Stomach (tissue), 9 donors: ENCODE results near the gene NTRK3. TPM values are rescaled to one million over a fixed set of nuclear protein-coding genes. Genes with fewer than 3 reads are reported as not detected.

Source experiments
- DNase-seq, 2 donors: peaks; one replicate each; pipeline versions ENCODE4 v3.0.0 to v3.0.0-alpha.2; 2013 to 2019
- H3K27ac ChIP-seq, 5 donors: fragments of 200-600 bp in 4 of 5; sonication (generic) in 4 of 5; one replicate each; pipeline ENCODE4 v1.5.1; 2013 to 2019; ENCODE audit warnings: mild to moderate bottlenecking in 1 of 5, moderate library complexity in 1 of 5
- H3K27me3 ChIP-seq, 3 donors: fragments of 200-600 bp; sonication (generic); one replicate each; pipeline ENCODE4 v1.5.1; 2017 to 2019; ENCODE audit warnings: mixed run types in 1 of 3
- H3K36me3 ChIP-seq, 4 donors: fragments of 200-600 bp; sonication (generic); 1 replicate in 3 of 4; 2 replicates in 1 of 4; pipeline ENCODE4 v1.5.1; 2016 to 2019
- H3K4me1 ChIP-seq, 4 donors: fragments of 200-600 bp; sonication (generic); one replicate each; pipeline ENCODE4 v1.5.1; 2016 to 2019
- H3K4me3 ChIP-seq, 4 donors: fragments of 200-600 bp; sonication (generic) in 3 of 4; one replicate each; pipeline ENCODE4 v1.5.1; 2016 to 2019; ENCODE audit warnings: mild to moderate bottlenecking in 1 of 4
- H3K9me3 ChIP-seq, 4 donors: fragments of 200-600 bp; sonication (generic); one replicate each; pipeline ENCODE4 v1.5.1; 2016 to 2019
- CTCF ChIP-seq, 7 experiments: fragments of 450-650 bp in 4 of 7; fragments of 200-600 bp in 3 of 7; sonication (generic) in 3 of 7; IDR thresholded peaks; one replicate each; pipeline ENCODE4 v1.5.1; 2016 to 2019; ENCODE audit warnings: antibody characterized with exemption in 7 of 7, control low read depth in 2 of 7, mild to moderate bottlenecking in 1 of 7
- EP300 ChIP-seq: sonication (generic); formaldehyde crosslinking; IDR thresholded peaks from one replicate; pipeline ENCODE4 v1.6.1; 2017; ENCODE audit warnings: antibody characterized with exemption
- POLR2A ChIP-seq, 4 donors: fragments of 450-650 bp; IDR thresholded peaks; one replicate each; pipeline ENCODE4 v1.6.1; 2016; ENCODE audit warnings: antibody characterized with exemption in 4 of 4, control low read depth in 2 of 4, mild to moderate bottlenecking in 1 of 4, moderate library complexity in 1 of 4
- POLR2AphosphoS5 ChIP-seq, 3 donors: sonication (generic); formaldehyde crosslinking; IDR thresholded peaks; one replicate each; pipeline ENCODE4 v1.6.1; 2016; ENCODE audit warnings: antibody characterized with exemption in 3 of 3
- WGBS, 5 donors: extraction: QIAGEN DNeasy Blood & Tissue Kit in 3 of 5; methylation state at CpG; one replicate each; pipeline versions ENCODE4 v1.1.5 to v1.1.7; 2013 to 2018; 5-methylcytosine and 5-hydroxymethylcytosine counted together
- intact Hi-C: fragments of 100-400 bp; cut with DNase I; formaldehyde crosslinking; loops from one replicate; pipeline ENCODE4 v1.15.1; 2023; ENCODE audit warnings: low total_unique reads
- polyA plus RNA-seq, 3 donors: library from polyadenylated mRNA; stranded (reverse); fragments of 200-250 nt; gene quantifications; one replicate each; pipeline ENCODE4 v1.2.3, GENCODE V29; 2013
- total RNA-seq, 5 donors: library from RNA; depleted of rRNA; stranded (reverse); fragments of >200 nt; gene quantifications; one replicate each; pipeline versions ENCODE4 v1.1.0 to v1.2.3, GENCODE V29; 2014 to 2016
- donor health status: healthy with polysubstance abuse.
- donor health status: Bipolar disorder and iron deficiency.
- donor health status: healthy.

The NTRK3 gene
- total and polyA plus RNA-seq, 8 donors: under 0.01 to 18.2 (median 1.0) TPM; not detected in 1

GRCh38 chr15:88152672-88153071 lies 103.9 kb downstream of the NTRK3 start:
- Histone ChIP-seq H3K36me3 (no peaks in the 10 kb centered on the region), H3K4me3 (no peak overlapping the region), H3K9me3 (no peaks in the 10 kb centered on the region), H3K27ac (no peak overlapping the region), H3K27me3 (peaks cover 0 to 4% (median 0%) of the 10 kb centered on the region in 3 donors), H3K4me1 (no peaks in the 10 kb centered on the region)
- no peak for TF ChIP-seq POLR2AphosphoS5 (IDR thresholded peaks at IDR 0.05)
- TF ChIP-seq CTCF (IDR thresholded peaks at IDR 0.05): no peak
- TF ChIP-seq EP300: no peak
- no peak for TF ChIP-seq POLR2A (IDR thresholded peaks at IDR 0.05)
- WGBS, 5 donors: 46 to 56% (median 53%) methylated on average over 3 of the region's 3 CpGs
- intact Hi-C loops: no loop called here
- no peak for DNase-seq

- DNase-seq: no peak
- Histone ChIP-seq H3K4me1 (no peaks in the 10 kb centered on the region), H3K27ac (no peak overlapping the region), H3K36me3 (no peaks in the 10 kb centered on the region), H3K9me3 (peaks cover 0 to 6% (median 5%) of the 10 kb centered on the region in 4 donors), H3K4me3 (no peak overlapping the region), H3K27me3 (peaks cover 0 to 4% (median 0%) of the 10 kb centered on the region in 3 donors)
- TF ChIP-seq EP300: no peak
- TF ChIP-seq POLR2A (IDR thresholded peaks at IDR 0.05): no peak
- TF ChIP-seq CTCF (IDR thresholded peaks at IDR 0.05): no peak
- no peak for TF ChIP-seq POLR2AphosphoS5 (IDR thresholded peaks at IDR 0.05)
- intact Hi-C loops: no loop called here
- whole genome bisulfite sequencing, 5 donors: 31 to 48% (median 34%) methylated on average over 4 of the region's 4 CpGs
These were observed 108.8 kb downstream of the NTRK3 start for GRCh38 chr15:88147760-88148159.

- Histone ChIP-seq H3K27me3 (no peaks in the 10 kb centered on the region), H3K36me3 (no peaks in the 10 kb centered on the region), H3K4me3 (no peak overlapping the region), H3K4me1 (no peaks in the 10 kb centered on the region), H3K9me3 (peaks cover 0 to 6% (median 5%) of the 10 kb centered on the region in 4 donors), H3K27ac (no peak overlapping the region)
- WGBS, 5 donors: 71 to 85% (median 82%) methylated on average over 7 of the region's 7 CpGs
- TF ChIP-seq POLR2A (IDR thresholded peaks at IDR 0.05): no peak
- no peak for TF ChIP-seq EP300
- no peak for TF ChIP-seq CTCF (IDR thresholded peaks at IDR 0.05)
- TF ChIP-seq POLR2AphosphoS5 (IDR thresholded peaks at IDR 0.05): no peak
- no peak for DNase-seq
- intact Hi-C loops: no loop called here
These were observed 111.5 kb downstream of the NTRK3 start for GRCh38 chr15:88144921-88145653.

GRCh38 chr15:88142121-88142520 lies 114.4 kb downstream of the NTRK3 start:
- no peaks in the 10 kb centered on the region for H3K36me3 ChIP-seq
- no peak overlapping the region for H3K4me3 ChIP-seq
- 89 to 96% (median 91%) methylated on average over 5 to 6 of the region's 6 CpGs for WGBS, 5 donors
- H3K9me3 ChIP-seq: peaks cover 0 to 5% (median 4%) of the 10 kb centered on the region in 4 donors
- H3K27ac ChIP-seq: no peak overlapping the region
- intact Hi-C loops: no loop called here
- no peak for DNase-seq
- peaks cover 0 to 4% (median 0%) of the 10 kb centered on the region in 3 donors for H3K27me3 ChIP-seq
- TF ChIP-seq POLR2A (IDR thresholded peaks at IDR 0.05) (no peak), EP300 (no peak), CTCF (IDR thresholded peaks at IDR 0.05) (no peak), POLR2AphosphoS5 (IDR thresholded peaks at IDR 0.05) (no peak)
- H3K4me1 ChIP-seq: no peaks in the 10 kb centered on the region
